Breast epithelium (tissue), 3 donors: ENCODE results near the gene FADS2.

Source experiments
- CTCF ChIP-seq, 3 donors: fragments of 450-650 bp; IDR thresholded peaks; one replicate each; pipeline ENCODE4 v1.5.1; 2016 to 2017; ENCODE audit warnings: antibody characterized with exemption in 3 of 3, mild to moderate bottlenecking in 3 of 3, moderate library complexity in 3 of 3
- POLR2A ChIP-seq: fragments of 450-650 bp; IDR thresholded peaks from one replicate; pipeline ENCODE4 v1.6.1; 2016; ENCODE audit warnings: antibody characterized with exemption, mild to moderate bottlenecking, moderate library complexity
- POLR2AphosphoS5 ChIP-seq, 3 donors: sonication (generic); formaldehyde crosslinking; IDR thresholded peaks; one replicate each; pipeline ENCODE4 v1.6.1; 2017; ENCODE audit warnings: antibody characterized with exemption in 3 of 3

DNA sequence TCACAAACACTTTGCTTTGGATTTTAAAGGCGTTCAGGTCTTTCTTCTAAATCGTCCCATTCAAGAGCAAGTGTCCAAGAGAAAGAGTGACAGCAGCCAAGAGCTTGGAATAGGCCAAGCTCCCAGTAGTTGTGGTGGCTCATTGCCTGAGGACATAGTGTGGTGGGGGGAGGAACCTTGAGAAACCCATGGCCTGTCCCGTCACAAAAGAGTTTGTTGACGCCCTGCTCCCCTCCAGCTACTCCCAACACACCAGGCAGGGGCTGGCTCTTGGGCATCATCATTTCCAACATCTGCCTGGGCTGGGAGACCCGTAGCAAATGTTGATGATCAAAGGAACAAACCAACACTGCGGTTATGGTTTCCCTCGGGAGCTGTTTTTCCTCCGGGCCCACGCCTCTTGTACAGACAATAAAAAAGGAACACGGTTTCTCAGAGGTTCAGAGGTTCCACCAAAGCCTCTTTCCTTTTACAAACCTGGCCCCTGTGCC is 42.5 kb downstream of the FADS2 start:
- TF ChIP-seq POLR2A (no peak), CTCF (IDR thresholded peaks at IDR 0.05) (no peak), POLR2AphosphoS5 (IDR thresholded peaks at IDR 0.05) (no peak)
